GM12875 (cell line): Measurements from ENCODE around the gene RTF2.

Experiments
- H3K4me3 ChIP-seq: one replicate; pipeline ENCODE4 v1.5.1; 2011; ENCODE audit warnings: low read depth, low read length, control low read depth
- CTCF ChIP-seq: IDR thresholded peaks from 2 replicates; pipeline ENCODE4 v1.5.1; 2011; ENCODE audit warnings: low read depth, mild to moderate bottlenecking, control low read depth, inconsistent platforms, low read length, moderate library complexity, borderline replicate concordance; ENCODE audit not compliant: insufficient read depth

Gene RTF2

GRCh38 chr20:56565511-56565910, 97.1 kb downstream of the RTF2 start:
- H3K4me3 ChIP-seq = no peak overlapping the region

GRCh38 chr20:56566621-56567020, 98.2 kb downstream of the RTF2 start:
- no peak for TF ChIP-seq CTCF

More at GRCh38 chr20:56565511-56565910, 97.1 kb downstream of the RTF2 start:
- TF ChIP-seq CTCF = no peak

More at GRCh38 chr20:56566621-56567020, 98.2 kb downstream of the RTF2 start:
- H3K4me3 ChIP-seq = no peak overlapping the region
